Skin epidermis (tissue), 12 donors: Measurements from ENCODE around the gene LDLRAD1.
"Not testable (repeated sequence)": the region's sequence is repeated elsewhere in the genome, so short reads cannot be mapped to it uniquely, and the experiment has no call there.

ENCODE experiments used
- H3K27ac ChIP-seq, 21 experiments: fragments of 200-600 bp; sonication (generic) in 11 of 21; one replicate each; pipeline ENCODE4 v1.5.0; 2020; ENCODE audit warnings: mild to moderate bottlenecking in 3 of 21, inconsistent platforms in 2 of 21, moderate library complexity in 2 of 21
- H3K4me3 ChIP-seq, 7 experiments: fragments of 200-600 bp; sonication (generic) in 2 of 7; one replicate each; pipeline ENCODE4 v1.5.0; 2020; ENCODE audit warnings: inconsistent platforms in 2 of 7, mild to moderate bottlenecking in 2 of 7, moderate library complexity in 1 of 7

Gene LDLRAD1

GRCh38 chr1:54019562-54020176, 1.7 kb upstream of the LDLRAD1 start:
- not testable (repeated sequence) for H3K4me3 ChIP-seq, H3K27ac ChIP-seq

DNA sequence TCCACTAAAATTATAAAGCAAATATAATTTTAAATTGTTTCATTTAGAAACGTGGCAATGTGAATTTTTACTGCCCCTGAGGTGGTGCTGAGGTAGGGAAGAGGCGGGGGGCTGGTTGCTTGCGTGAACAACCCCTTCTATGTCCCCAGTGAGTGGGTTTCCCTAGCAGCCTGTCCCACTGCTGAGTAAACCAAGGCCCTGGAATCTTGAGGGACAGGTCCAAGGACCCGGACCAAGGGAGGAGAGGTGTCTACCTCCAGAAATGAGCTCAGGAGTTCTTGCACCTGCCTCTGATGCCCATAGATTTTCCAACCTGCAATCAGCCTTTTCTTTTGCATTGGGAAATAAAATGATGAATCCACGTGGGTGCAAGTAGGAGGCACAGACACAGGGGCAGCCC, 649 bp upstream of the LDLRAD1 start:
- Histone ChIP-seq H3K27ac (no peak overlapping the region), H3K4me3 (no peak overlapping the region)

- Histone ChIP-seq H3K27ac (peak overlapping the region in 4 of 21 experiments; percentile 17 to 45 (median 28)), H3K4me3 (no peak overlapping the region)
These were observed 1.4 kb downstream of the LDLRAD1 start for GRCh38 chr1:54016343-54017282.

DNA sequence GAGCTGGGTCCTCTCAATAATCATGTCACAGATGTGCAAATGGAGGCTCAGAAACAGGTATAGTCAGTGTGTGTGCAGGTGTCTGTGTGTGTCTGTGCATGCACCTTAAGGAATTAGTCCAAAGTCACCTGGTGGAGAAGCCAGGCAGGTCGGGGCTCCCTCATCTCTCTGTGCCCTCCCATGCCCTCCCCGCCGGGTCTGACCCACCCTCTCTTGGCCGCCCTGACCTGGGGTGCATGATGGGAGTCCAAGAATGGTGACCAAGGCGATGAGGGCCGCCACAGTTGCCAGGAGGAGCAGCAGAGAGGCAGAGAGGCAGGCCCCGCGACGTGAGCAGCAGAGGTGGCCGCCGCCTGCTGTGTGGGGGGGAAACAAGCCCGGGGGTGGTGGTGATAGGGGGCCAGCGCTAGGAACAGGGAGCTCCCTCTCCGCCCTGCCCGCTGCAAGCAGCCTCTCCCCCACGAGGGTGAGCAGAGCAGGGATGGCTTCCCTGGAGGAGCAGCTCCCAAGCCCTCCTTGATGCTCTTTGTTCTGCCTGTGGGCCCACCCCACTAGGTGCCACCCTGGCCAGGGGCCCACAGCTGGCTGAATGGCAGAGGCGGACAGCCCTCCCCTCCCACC, 3.9 kb downstream of the LDLRAD1 start:
- Histone ChIP-seq H3K27ac (no peak overlapping the region), H3K4me3 (no peak overlapping the region)

- H3K27ac ChIP-seq, result no peak overlapping the region
These were observed 4.5 kb downstream of the LDLRAD1 start for GRCh38 chr1:54013393-54014008.

GRCh38 chr1:54012863-54013262, 5.1 kb downstream of the LDLRAD1 start:
- H3K4me3 ChIP-seq, result no peak overlapping the region
- H3K27ac ChIP-seq, result no peak overlapping the region

More at GRCh38 chr1:54013393-54014008, 4.5 kb downstream of the LDLRAD1 start:
- H3K4me3 ChIP-seq, result no peak overlapping the region

- Histone ChIP-seq H3K4me3 (no peak overlapping the region), H3K27ac (no peak overlapping the region)
These were observed 6.0 kb downstream of the LDLRAD1 start for GRCh38 chr1:54012008-54012325.

- Histone ChIP-seq H3K27ac (no peak overlapping the region), H3K4me3 (no peak overlapping the region)
These were observed 6.5 kb downstream of the LDLRAD1 start for GRCh38 chr1:54011316-54012007.

- H3K4me3 ChIP-seq, result no peak overlapping the region
These were observed 7.4 kb downstream of the LDLRAD1 start for GRCh38 chr1:54010415-54011117.

DNA sequence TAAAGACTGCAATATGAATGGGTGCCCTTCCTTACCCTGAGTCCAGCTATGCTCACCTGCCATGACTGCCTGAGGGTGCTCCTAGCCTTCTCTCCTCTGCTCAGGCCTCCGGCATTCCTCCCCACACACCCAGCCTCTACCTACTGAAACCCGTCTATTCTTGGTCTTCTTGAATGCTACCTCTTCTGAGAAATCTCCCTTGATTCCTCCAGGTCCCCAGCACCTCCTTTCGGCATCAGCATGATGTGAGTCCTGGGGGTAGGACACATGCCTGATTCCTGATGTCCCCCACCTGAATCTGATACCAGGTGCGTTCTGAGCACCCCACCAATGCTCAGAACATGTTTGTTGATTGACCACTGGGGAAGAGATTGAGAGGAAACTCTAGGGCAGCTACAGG, 8.6 kb downstream of the LDLRAD1 start:
- Histone ChIP-seq H3K27ac (no peak overlapping the region), H3K4me3 (no peak overlapping the region)

More at GRCh38 chr1:54010415-54011117, 7.4 kb downstream of the LDLRAD1 start:
- H3K27ac ChIP-seq, result no peak overlapping the region

DNA sequence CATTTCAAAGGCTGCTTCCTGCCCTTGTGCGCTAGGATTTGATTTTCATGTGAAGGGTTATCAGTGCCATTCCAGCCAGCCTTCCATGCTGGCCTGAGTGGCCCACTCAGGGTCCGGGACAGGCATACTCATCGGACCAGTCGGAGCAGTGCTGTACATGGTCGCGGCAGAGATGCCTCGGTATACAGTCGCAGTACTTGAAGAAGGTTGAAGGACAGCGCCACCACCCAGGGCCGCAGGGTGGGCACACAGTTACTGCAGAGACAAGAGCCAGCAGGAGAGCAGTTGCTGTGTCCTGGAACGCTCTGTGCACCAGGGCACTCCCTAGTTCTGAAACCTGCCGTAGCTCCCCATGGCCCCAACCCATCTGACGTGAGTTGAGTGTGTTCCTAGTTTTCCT, 9.1 kb downstream of the LDLRAD1 start:
- Histone ChIP-seq H3K27ac (no peak overlapping the region), H3K4me3 (no peak overlapping the region)

- no peak overlapping the region for H3K4me3 ChIP-seq
- no peak overlapping the region for H3K27ac ChIP-seq
These were observed 10.4 kb downstream of the LDLRAD1 start for GRCh38 chr1:54007613-54008012.

DNA sequence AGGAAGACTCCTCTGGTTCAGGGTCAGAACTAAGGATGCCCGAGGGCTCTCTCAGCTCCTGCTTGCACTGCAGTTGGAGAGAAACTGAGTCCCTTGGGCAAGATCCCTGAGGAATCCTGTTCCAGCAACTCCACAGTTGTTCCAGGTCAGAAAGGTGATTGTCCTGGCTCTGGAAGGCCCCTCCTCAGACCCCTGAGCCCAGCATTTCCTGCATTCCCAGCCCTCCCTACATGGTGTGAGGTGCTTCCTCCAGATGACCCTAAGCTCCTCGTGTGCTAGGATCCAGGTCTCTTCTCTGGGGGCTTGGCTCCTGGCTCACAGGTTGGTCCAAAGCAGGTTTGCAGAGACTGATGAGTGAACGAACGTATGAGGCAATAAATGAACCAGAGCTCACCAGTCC, 11.5 kb downstream of the LDLRAD1 start:
- H3K27ac ChIP-seq, result no peak overlapping the region
- H3K4me3 ChIP-seq, result no peak overlapping the region

DNA sequence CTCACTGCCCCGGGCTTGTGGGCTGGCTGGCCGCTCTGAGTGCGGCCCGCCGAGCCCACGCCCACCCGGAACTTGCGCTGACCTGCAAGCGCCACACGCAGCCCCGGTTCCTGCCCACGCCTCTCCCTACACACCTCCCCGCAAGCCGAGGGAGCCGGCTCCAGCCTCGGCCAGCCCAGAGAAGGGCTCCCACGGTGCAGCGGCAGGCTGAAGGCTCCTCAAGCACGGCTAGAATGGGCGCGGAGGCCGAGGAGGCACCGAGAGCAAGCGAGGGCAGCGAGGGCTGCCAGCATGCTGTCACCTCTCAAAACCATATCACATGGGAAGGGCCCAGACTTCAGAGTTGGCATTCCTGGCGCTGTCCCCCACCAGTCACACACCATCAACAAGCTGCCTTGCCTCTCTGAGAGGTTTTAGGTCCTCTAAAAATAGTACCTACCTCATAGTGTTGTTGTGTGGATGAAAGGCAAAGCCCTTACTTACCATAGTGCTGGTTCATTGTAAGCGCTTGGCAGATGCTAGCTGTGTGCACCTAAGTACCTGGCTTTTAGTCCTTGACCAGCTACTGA, 13.4 kb downstream of the LDLRAD1 start:
- Histone ChIP-seq H3K4me3 (no peak overlapping the region), H3K27ac (no peak overlapping the region)

GRCh38 chr1:54003750-54004480, 14.1 kb downstream of the LDLRAD1 start:
- H3K27ac ChIP-seq, H3K4me3 ChIP-seq: not testable (repeated sequence)

- H3K27ac ChIP-seq, result no peak overlapping the region
- H3K4me3 ChIP-seq, result no peak overlapping the region
These were observed 14.7 kb downstream of the LDLRAD1 start for GRCh38 chr1:54003249-54003646.

GRCh38 chr1:54002544-54003248, 15.3 kb downstream of the LDLRAD1 start:
- Histone ChIP-seq H3K4me3 (no peak overlapping the region), H3K27ac (no peak overlapping the region)

DNA sequence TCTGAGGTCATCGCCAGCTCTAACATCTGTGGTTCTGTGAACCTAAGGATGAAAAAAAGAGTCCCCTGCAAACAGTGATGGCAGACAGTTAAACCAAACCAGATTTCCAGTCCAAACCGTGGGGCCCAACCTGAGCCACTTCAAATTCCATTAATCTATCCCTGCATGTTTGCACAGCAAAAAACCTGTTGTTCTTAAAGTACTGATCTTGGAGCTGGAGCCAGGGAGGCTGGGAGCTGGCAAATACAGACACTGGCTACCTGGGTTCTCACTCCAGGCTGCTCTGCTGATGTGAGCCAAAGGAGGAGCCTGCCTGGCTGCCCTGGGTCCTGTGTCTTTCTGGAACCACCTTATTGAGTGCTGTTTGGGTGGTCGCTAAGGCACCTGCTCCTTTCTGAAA, 16.4 kb downstream of the LDLRAD1 start:
- no peak overlapping the region for H3K27ac ChIP-seq
- no peak overlapping the region for H3K4me3 ChIP-seq
